Type B pancreatic cell (in vitro differentiated cells): ENCODE results near the gene SETD1A. TPM values are rescaled to one million over a fixed set of nuclear protein-coding genes. Genes with fewer than 3 reads are reported as not detected.

Experiments used
- DNase-seq: peaks from one replicate; pipeline ENCODE4 v3.0.0; 2021; ENCODE audit warnings: mixed read lengths; ENCODE audit not compliant: unreplicated experiment; ENCODE audit errors: extremely low spot score
- H3K27ac Mint-ChIP-seq: 2 replicates; pipeline ENCODE4 v1.8.0; 2021; ENCODE audit warnings: mild to moderate bottlenecking, mixed read lengths
- H3K27me3 Mint-ChIP-seq: 2 replicates; pipeline ENCODE4 v1.8.0; 2021; ENCODE audit warnings: mixed read lengths
- H3K36me3 Mint-ChIP-seq: 2 replicates; pipeline ENCODE4 v1.8.0; 2021; ENCODE audit warnings: mixed read lengths
- H3K4me1 Mint-ChIP-seq: one replicate; pipeline ENCODE4 v1.8.0; 2021; ENCODE audit warnings: mixed read lengths; ENCODE audit not compliant: unreplicated experiment
- H3K4me3 Mint-ChIP-seq: 2 replicates; pipeline ENCODE4 v1.8.0; 2021; ENCODE audit warnings: mild to moderate bottlenecking, mixed read lengths
- H3K9me3 Mint-ChIP-seq: 2 replicates; pipeline ENCODE4 v1.8.0; 2021; ENCODE audit warnings: mixed read lengths
- CTCF ChIP-seq: fragments of 200-600 bp; sonication (generic); conservative IDR thresholded peaks from 2 replicates; pipeline ENCODE4 v1.5.0; 2021; ENCODE audit warnings: antibody characterized with exemption, mild to moderate bottlenecking
- total RNA-seq: library from RNA; stranded (reverse); gene quantifications from 2 replicates; pipeline ENCODE4 v1.2.1, GENCODE V29; 2021; ENCODE audit warnings: low replicate concordance

Gene SETD1A
- total RNA-seq, 1 donor from 2014 or later, result 25.0 TPM

DNA sequence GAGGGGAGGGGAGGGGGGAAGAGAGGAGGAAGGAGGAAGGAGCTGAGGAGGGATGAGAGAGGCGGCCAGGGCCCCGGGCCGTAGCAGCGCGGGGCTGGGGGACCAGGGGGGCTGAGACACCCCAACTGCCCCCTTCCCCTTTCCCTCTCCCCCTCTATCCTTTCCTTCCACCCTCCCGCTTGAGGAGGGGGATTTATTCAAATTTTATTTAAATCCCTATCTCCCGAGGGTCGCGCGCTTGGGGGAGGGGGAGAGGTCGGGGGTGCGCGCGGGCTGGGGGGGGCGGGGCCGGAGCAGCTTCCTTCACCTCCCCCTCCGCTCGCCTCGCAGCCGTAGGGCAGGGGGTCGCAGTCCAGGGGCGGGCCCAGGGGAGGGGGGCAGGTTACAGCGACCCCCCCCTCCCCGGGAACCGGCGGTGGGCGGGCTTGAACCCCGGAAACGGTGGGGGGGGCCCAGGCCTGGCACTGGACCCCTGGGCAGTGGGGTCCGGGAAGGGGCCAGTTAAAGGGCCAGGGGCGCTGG, 33.9 kb upstream of the SETD1A start, which contains the start of gene FBXL19:
Gene FBXL19, plus strand, starts transcription at position 19 of the 522 bp plus-strand sequence. CDS start 2,183 bp downstream, outside the sequence.
- Mint-ChIP-seq H3K27ac (peak within 1 kb of the TSS; percentile 100), H3K27me3 (no peaks in the 10 kb centered on the region), H3K36me3 (no peaks in the 10 kb centered on the region), H3K4me1 (peaks cover 20% of the 10 kb centered on the region), H3K9me3 (no peaks in the 10 kb centered on the region), H3K4me3 (peak within 1 kb of the TSS; percentile 100)
- DNase-seq, result no peak
- no peak for TF ChIP-seq CTCF

- DNase-seq, result no peak
- Mint-ChIP-seq H3K36me3 (no peaks in the 10 kb centered on the region), H3K4me1 (peaks cover 20% of the 10 kb centered on the region), H3K27ac (peak overlapping the region; percentile 82), H3K27me3 (no peaks in the 10 kb centered on the region), H3K9me3 (no peaks in the 10 kb centered on the region), H3K4me3 (peak overlapping the region; percentile 86)
- no peak for TF ChIP-seq CTCF
These were observed 33.3 kb upstream of the SETD1A start for GRCh38 chr16:30924076-30924912.

DNA sequence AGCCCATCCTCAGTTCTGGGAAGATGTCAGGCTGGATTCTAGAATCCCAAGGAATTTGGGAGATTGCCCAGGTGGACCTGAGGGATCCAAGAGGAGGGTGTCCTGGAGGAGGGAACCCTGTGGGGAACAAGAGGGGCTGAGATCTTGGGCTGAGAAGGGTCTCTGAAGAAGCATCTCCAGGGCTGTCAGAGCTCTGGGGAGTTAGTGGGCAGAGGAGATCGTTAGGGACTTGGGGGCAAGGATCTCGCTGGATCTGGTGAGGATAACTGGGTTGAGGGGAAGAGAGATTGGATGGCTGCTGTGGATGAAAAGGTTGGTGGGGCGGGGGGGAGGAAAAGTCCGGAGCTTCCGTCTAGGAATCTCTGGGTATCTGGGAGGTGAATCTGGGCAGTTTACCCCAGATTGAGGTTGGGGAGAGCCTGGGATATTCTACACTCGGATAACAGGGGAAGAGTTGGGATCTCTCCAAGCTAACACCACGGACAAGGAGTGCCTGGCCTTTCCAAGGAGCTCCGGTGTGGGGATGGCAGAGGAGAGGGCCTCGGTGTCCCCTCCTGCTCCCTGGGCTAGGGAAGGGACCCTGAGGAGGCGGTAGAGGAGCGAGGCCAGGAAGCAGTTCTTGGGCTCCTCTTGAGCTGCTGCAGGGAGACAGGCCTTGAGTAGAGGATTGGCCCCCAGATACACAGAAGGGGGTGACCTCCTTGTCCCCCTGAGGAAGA, 32.5 kb upstream of the SETD1A start:
- DNase-seq, result no peak
- TF ChIP-seq CTCF, result no peak
- H3K4me3 Mint-ChIP-seq, result peak overlapping the region; percentile 86

DNA sequence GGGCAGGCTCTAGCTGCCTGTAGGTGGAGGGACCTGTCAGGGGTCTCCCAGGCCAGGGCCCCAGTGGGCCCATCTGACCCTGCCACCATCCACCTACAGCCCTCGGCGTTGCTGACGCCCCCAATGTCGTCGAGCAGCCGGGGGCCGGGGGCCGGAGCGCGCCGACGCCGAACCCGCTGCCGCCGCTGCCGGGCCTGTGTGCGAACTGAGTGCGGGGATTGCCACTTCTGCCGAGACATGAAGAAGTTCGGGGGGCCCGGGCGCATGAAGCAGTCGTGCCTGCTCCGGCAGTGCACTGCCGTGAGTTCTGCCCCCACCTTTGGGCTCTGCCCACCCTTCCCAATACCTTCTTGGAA, 31.9 kb upstream of the SETD1A start:
- Mint-ChIP-seq H3K9me3 (no peaks in the 10 kb centered on the region), H3K4me1 (peaks cover 20% of the 10 kb centered on the region), H3K27ac (peak overlapping the region; percentile 51), H3K36me3 (peaks cover 2% of the 10 kb centered on the region), H3K27me3 (no peaks in the 10 kb centered on the region), H3K4me3 (peak overlapping the region; percentile 80)
- no peak for TF ChIP-seq CTCF
- DNase-seq, result no peak

More for the DNA sequence above, 32.5 kb upstream of the SETD1A start:
- no peaks in the 10 kb centered on the region for H3K27me3 Mint-ChIP-seq
- H3K27ac Mint-ChIP-seq, result peak overlapping the region; percentile 82
- no peaks in the 10 kb centered on the region for H3K36me3 Mint-ChIP-seq
- no peaks in the 10 kb centered on the region for H3K9me3 Mint-ChIP-seq
- peaks cover 20% of the 10 kb centered on the region for H3K4me1 Mint-ChIP-seq

- Mint-ChIP-seq H3K36me3 (peaks cover 4% of the 10 kb centered on the region), H3K4me1 (peaks cover 20% of the 10 kb centered on the region), H3K9me3 (no peaks in the 10 kb centered on the region), H3K27ac (peak overlapping the region; percentile 51), H3K27me3 (no peaks in the 10 kb centered on the region), H3K4me3 (peak overlapping the region; percentile 80)
- TF ChIP-seq CTCF, result no peak
- no peak for DNase-seq
These were observed 31.4 kb upstream of the SETD1A start for GRCh38 chr16:30925995-30926811.
